Measurements from ENCODE around the gene ZGLP1. TPM values are rescaled to one million over a fixed set of nuclear protein-coding genes. Genes with fewer than 3 reads are reported as not detected.
A peak's percentile ranks its signal among the peaks of the same experiment; 100 is the strongest.

ZGLP1 gene
- total RNA-seq, 1 donor from 2014 or later, result 3.4 TPM

DNA sequence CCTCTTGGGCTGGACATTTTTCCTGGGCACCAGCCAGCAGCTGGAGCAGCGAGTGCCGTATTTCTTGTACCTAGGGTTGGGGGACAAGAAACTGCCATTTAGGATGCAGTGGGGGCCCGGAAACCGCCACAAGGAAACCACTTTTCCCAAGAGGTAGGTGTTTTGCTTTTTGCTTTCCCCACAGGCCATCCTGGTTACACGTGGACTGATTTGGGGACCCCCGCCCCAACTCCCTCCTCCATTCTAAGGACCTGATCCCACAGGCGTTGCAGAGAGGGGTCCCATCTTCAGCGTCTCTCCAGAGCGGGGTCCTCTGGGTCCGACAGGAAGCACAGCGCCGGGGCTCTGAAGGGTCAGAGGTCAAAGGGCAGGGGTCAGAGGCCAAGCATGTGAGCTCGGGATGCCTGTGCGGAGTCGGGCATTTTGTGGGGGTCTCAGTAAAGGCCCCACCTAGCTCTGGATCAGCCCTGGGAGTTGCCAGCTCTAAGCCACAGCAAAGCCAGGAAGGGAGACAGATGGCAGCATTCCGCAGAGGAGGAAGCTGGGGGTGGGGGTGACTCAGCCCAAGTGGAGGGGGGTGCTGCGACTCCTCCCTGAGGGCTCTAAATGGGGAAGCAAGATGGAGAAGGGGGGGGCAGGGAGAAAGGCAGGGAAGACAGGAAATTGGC lies 4.3 kb downstream of the ZGLP1 start:
- peaks cover 4% of the 10 kb centered on the region for H3K36me3 ChIP-seq (ENCODE audit: insufficient read depth, low read length)
- no peak overlapping the region for H3K27ac Mint-ChIP-seq (ENCODE audit: unreplicated experiment)
- peak overlapping the region; percentile 24 for H3K27ac ChIP-seq (ENCODE audit: low read depth, low read length)
- H3K9ac ChIP-seq (ENCODE audit: low read length), result no peak overlapping the region
- H3K4me1 ChIP-seq (ENCODE audit: insufficient read depth, low read length), result peaks cover 15% of the 10 kb centered on the region
- peak overlapping the region; percentile 75 for H3K4me2 ChIP-seq (ENCODE audit: low read length)
- H3K27me3 ChIP-seq (ENCODE audit: insufficient read depth, low read length), result no peaks in the 10 kb centered on the region
- no peaks in the 10 kb centered on the region for H4K20me1 ChIP-seq (ENCODE audit: insufficient read depth, low read length)
- no peak overlapping the region for H3K4me3 Mint-ChIP-seq (ENCODE audit: unreplicated experiment)
- TF ChIP-seq EZH2 (IDR thresholded peaks at IDR 0.05; ENCODE audit: insufficient read depth, low read length) (no peak), CTCF (IDR thresholded peaks at IDR 0.05; ENCODE audit: insufficient read depth, low read depth, low read length) (no peak)
- H3K4me3 ChIP-seq (ENCODE audit: insufficient read depth, low read depth, low read length), result no peak overlapping the region
- peaks cover 5% of the 10 kb centered on the region for H3K36me3 Mint-ChIP-seq (ENCODE audit: low read depth, unreplicated experiment)
- H3K9me3 ChIP-seq (ENCODE audit: insufficient read depth, low read depth, low read length), result no peaks in the 10 kb centered on the region
- peaks cover 9% of the 10 kb centered on the region for H3K27me3 Mint-ChIP-seq (ENCODE audit: low read depth, unreplicated experiment)
- no peak overlapping the region for H2AFZ ChIP-seq (ENCODE audit: low read depth, low read length)
- H3K9me3 Mint-ChIP-seq (ENCODE audit: unreplicated experiment), result no peaks in the 10 kb centered on the region
- DNase-seq (ENCODE audit: low read depth) (peak; percentile 43), FAIRE-seq (no peak)
- no peaks in the 10 kb centered on the region for H3K79me2 ChIP-seq (ENCODE audit: insufficient read depth, low read length)
- H3K4me1 Mint-ChIP-seq (ENCODE audit: low read depth, unreplicated experiment), result peaks cover 4% of the 10 kb centered on the region

DNA sequence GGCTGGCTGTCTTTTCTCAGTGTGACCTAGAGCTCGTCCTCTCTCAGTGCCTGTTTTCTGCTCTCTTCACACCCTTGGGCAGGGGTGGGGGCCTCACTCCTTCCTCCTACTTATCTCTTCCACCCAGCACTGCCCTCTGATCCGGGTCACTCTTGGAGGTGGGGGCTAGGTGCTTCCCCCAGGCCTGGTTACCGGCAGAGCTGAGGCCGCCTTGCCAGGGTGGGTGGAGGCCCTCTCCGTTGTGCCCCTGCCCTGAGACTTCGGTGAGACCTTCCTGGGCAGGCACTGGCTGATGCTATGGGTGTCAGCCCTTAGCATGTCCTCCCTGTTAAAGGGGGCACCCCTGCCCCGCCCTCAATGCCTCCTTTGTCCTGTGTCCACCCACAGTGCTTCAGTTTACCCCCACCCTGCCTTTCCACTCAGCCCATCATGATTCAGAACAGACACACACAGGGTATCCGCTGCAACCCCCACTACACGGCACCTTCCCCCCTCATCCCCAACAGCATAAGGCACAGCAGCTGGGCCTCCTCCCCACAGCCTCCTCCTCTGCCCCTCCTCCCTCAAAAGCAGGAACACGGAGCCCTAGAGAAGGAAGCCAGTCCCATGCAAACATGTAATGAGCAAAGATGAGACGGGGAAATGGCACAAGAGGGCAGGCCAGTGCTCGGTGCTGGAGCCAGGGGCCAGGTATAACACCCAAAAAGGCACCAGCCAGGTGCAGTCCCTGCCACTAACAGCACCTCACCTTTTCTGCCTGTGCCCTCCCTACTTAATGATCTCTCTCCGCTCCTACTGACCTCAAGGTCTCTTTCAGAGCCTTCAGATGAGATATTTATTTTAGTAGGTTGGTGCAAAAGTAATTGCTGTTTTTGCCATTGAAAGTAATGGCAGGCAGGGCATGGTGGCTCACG lies 9.8 kb downstream of the ZGLP1 start:
- no peaks in the 10 kb centered on the region for H3K36me3 ChIP-seq (ENCODE audit: insufficient read depth, low read length)
- H3K4me2 ChIP-seq (ENCODE audit: low read length), result no peak overlapping the region
- DNase-seq (ENCODE audit: low read depth) (no peak), FAIRE-seq (no peak)
- peaks cover 7% of the 10 kb centered on the region for H3K9me3 Mint-ChIP-seq (ENCODE audit: unreplicated experiment)
- peaks cover 29% of the 10 kb centered on the region for H3K27me3 Mint-ChIP-seq (ENCODE audit: low read depth, unreplicated experiment)
- peaks cover 5% of the 10 kb centered on the region for H3K36me3 Mint-ChIP-seq (ENCODE audit: low read depth, unreplicated experiment)
- H3K27me3 ChIP-seq (ENCODE audit: insufficient read depth, low read length), result peaks cover 15% of the 10 kb centered on the region
- no peak overlapping the region for H3K4me3 Mint-ChIP-seq (ENCODE audit: unreplicated experiment)
- no peak overlapping the region for H3K27ac Mint-ChIP-seq (ENCODE audit: unreplicated experiment)
- H3K4me1 Mint-ChIP-seq (ENCODE audit: low read depth, unreplicated experiment), result peaks cover 4% of the 10 kb centered on the region
- H3K9me3 ChIP-seq (ENCODE audit: insufficient read depth, low read depth, low read length), result peaks cover 4% of the 10 kb centered on the region
- H4K20me1 ChIP-seq (ENCODE audit: insufficient read depth, low read length), result no peaks in the 10 kb centered on the region
- no peak overlapping the region for H3K9ac ChIP-seq (ENCODE audit: low read length)
- H3K27ac ChIP-seq (ENCODE audit: low read depth, low read length), result no peak overlapping the region
- no peak for TF ChIP-seq EZH2 (IDR thresholded peaks at IDR 0.05; ENCODE audit: insufficient read depth, low read length)
- TF ChIP-seq CTCF (IDR thresholded peaks at IDR 0.05; ENCODE audit: insufficient read depth, low read depth, low read length), result no peak
- peaks cover 10% of the 10 kb centered on the region for H3K4me1 ChIP-seq (ENCODE audit: insufficient read depth, low read length)
- H2AFZ ChIP-seq (ENCODE audit: low read depth, low read length), result no peak overlapping the region
- H3K4me3 ChIP-seq (ENCODE audit: insufficient read depth, low read depth, low read length), result no peak overlapping the region
- H3K79me2 ChIP-seq (ENCODE audit: insufficient read depth, low read length), result no peaks in the 10 kb centered on the region

Measured in astrocyte (in vitro differentiated cells and primary cell).